ENCODE measurements around the gene CHORDC1. TPM values are rescaled to one million over a fixed set of nuclear protein-coding genes. Genes with fewer than 3 reads are reported as not detected.

Gene CHORDC1
- total and polyA plus RNA-seq, 2 donors (not counting 3 experiments of a cell fraction or from before 2014, with no cell fraction given), result 30.3 to 56.8 TPM

- Histone ChIP-seq H3K4me1 (ENCODE audit: control insufficient read depth, extremely low read depth, insufficient read depth, low read length) (no peaks in the 10 kb centered on the region), H3K4me2 (ENCODE audit: insufficient read depth, low read length) (no peak overlapping the region), H3K9me3 (replicated peaks; ENCODE audit: control insufficient read depth, insufficient read depth, low read length) (no peaks in the 10 kb centered on the region), H3K36me3 (ENCODE audit: control insufficient read depth in 2 of 2, extremely low read depth in 1 of 2, insufficient read depth in 2 of 2, low read length in 2 of 2) (no peaks in the 10 kb centered on the region), H3K9me1 (replicated peaks; ENCODE audit: control insufficient read depth, extremely low read depth, insufficient read depth, low read length) (no peaks in the 10 kb centered on the region), H2AFZ (ENCODE audit: low read depth, low read length) (no peak overlapping the region), H3K27me3 (ENCODE audit: control insufficient read depth in 2 of 2, insufficient read depth in 2 of 2, low read length in 2 of 2) (peaks cover 3 to 25% of the 10 kb centered on the region in 2 experiments), H3K27ac (ENCODE audit: insufficient read depth, low read depth, low read length) (no peak overlapping the region), H4K20me1 (replicated peaks; ENCODE audit: control insufficient read depth, extremely low read depth, insufficient read depth, low read length) (no peaks in the 10 kb centered on the region), H3K4me3 (replicated peaks in 1 of 3; ENCODE audit: insufficient read depth in 1 of 3, low read depth in 1 of 3, low read length in 3 of 3) (no peak overlapping the region), H3K9ac (replicated peaks; ENCODE audit: extremely low read depth, insufficient read depth, low read length) (no peak overlapping the region), H3K79me2 (ENCODE audit: control insufficient read depth, insufficient read depth, low read length) (no peaks in the 10 kb centered on the region)
- no peak for TF ChIP-seq JUN (IDR thresholded peaks at IDR 0.05; ENCODE audit: borderline replicate concordance, insufficient read depth, insufficient read length, low read depth)
- no peak for TF ChIP-seq MYC (IDR thresholded peaks at IDR 0.05; ENCODE audit: low read depth, low read length)
- TF ChIP-seq CTCF (IDR thresholded peaks at IDR 0.05; ENCODE audit: extremely low read depth in 1 of 2, insufficient read depth in 1 of 2, low read depth in 1 of 2, low read length in 2 of 2), result no peak
- no peak for TF ChIP-seq POLR2A (IDR thresholded peaks at IDR 0.05; ENCODE audit: low read depth, low read length)
- no peak for TF ChIP-seq GATA2 (IDR thresholded peaks at IDR 0.05; ENCODE audit: insufficient read depth, insufficient read length, low read depth, low read length)
- no peak for TF ChIP-seq FOS (IDR thresholded peaks at IDR 0.05; ENCODE audit: borderline replicate concordance, insufficient read depth, low read length)
- no peak for TF ChIP-seq POLR2AphosphoS5 (IDR thresholded peaks at IDR 0.05; ENCODE audit: insufficient read depth, low read depth, low read length)
- TF ChIP-seq, protein P1, sequence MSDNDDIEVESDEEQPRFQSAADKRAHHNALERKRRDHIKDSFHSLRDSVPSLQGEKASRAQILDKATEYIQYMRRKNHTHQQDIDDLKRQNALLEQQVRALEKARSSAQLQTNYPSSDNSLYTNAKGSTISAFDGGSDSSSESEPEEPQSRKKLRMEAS (IDR thresholded peaks at IDR 0.05; ENCODE audit: insufficient read depth, insufficient read length), result no peak
- TF ChIP-seq EZH2 (IDR thresholded peaks at IDR 0.05; ENCODE audit: borderline replicate concordance, low read depth, low read length, severe bottlenecking), result no peak
- FAIRE-seq (no peak), DNase-seq (ENCODE audit: low read depth, low spot score) (no peak)
- intact Hi-C loops (cut with micrococcal nuclease), result no loop called here
- dilution Hi-C loops (cut with MboI; ENCODE audit: extremely low pct_ligation_motif_present, low sequenced_read_pairs), result no loop called here
- CTCF ChIA-PET, result interaction anchor here (0.6 to 1.0 kb wide), 2 partner anchors 11 to 1414 kb away, joined by 3 read pairs; no protein-coding TSS in a partner anchor
- POLR2A ChIA-PET, result no interaction called here
- no TSS peak for BruUV-seq (replicated peaks)
These were observed 6.9 kb upstream of the CHORDC1 start for GRCh38 chr11:90229791-90230190.

Measured in endothelial cell of umbilical vein (primary cell).